GM21447 (cell line): Measurements from ENCODE around the gene USP6NL.
"Not testable (repeated sequence)": the region's sequence is repeated elsewhere in the genome, so short reads cannot be mapped to it uniquely, and the experiment has no call there.

Experiments used
- ATAC-seq: cut with Tn5 transposase; IDR thresholded peaks from one replicate; pipeline ENCODE4 v1.9.1; 2021; ENCODE audit not compliant: unreplicated experiment

USP6NL gene

DNA sequence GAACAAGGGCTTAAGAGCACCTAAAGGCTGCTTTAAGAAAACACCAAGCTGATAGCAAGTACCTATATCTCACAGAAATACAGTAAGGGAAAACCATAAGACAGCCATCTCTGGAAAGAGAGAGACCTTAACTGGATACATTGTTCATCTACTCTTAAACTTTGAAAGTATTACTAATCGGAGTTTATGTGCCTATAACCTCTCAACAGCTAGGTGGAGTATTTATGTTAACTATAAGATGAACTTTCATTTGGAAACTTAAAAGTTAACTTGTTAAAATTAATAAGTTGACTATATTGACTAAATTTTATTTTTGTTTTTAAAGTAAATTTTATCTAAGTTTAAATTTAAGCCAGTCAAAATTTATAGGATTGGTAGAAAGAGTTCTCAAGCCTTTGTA lies 90.6 kb downstream of the USP6NL start:
- no peak for ATAC-seq

DNA sequence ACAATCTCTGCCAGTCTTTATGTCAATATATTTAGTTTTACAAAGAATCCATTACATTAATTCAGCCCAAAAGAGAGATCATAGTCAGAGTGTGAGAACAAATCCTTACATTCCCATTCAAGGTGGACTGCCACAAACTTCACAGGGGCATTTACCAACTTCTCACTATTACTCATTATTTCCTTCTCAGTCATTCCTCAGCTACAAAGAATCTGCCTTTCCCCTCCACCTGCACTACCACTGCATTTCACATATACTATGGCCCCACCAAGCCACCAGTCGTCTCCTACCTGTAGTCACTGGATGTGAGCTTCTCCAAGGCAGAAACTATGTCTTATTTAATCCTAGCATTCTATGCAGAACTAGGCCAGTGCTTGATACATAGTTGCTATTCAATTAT lies 94.3 kb downstream of the USP6NL start:
- ATAC-seq, result peak; percentile 44

DNA sequence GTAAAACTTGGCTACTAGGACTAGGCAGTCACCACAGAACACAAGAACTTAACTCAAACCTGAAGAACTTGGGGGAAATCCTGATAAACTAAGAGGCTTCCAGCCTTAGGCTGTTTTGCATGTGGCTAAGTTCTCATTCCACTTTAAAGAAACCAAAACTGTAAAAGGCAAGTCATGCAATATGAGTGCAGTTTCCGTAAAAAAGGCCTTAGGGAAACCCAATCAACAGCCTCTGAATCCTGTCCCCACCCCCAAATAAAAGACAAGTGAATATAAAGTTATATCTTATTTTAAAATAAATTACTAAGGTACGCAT lies 95.1 kb downstream of the USP6NL start:
- ATAC-seq, result peak; percentile 71

DNA sequence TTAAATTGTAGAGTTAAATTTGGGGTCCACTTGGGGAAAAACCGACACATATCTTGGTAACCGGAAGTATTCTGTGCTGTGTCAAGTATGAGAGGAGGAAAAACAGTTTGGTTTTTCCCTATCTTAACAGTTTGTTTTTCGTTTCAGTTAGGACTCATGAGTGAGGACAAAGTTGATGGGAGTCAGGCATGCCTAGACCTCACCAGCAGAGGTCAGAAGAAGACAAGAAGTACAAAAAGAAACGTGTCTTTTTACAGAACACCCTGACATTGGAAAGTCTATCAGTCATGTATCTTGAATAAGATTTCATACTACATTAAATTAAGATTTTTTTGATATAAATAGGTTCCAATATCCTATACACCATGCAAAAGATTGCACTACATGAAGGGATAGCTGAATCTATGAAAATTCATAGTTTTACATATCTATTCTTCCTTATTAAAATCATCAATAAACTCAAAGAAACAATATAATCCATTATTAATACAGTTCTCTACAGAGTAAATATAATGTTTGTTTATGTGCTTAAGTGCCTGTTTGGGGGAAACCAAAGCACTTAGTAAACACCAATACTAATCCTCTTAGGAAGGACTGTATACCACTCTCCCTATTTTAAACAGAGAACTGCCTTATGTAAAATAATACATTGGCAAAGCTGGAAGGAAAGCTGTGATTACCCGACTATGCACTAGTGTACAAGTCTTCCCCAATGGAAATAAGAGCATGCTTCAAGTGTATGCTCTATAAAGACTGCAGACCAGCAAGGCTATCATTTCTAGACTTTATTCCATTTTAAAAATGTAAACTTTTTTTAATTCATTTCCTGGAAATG lies 95.6 kb downstream of the USP6NL start:
- ATAC-seq, result peak; percentile 58

DNA sequence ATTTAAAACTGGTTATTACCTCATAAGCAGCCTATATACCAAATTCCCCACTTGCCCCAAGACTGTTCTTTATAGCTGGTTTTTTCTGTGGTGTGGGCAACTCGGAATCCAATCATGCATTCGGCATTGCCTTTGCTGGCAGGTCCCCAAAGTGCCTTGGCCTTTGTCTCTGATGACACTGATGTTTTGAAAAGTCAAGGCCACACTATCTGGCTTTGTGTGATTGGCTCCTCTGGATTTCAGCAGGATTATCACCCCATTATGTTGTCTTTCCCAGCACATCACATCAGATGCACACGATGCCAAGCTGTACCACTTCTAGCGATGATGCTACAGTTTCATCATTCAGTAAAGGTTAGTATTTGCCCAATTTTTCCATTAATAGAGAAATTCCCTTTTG lies 97.7 kb downstream of the USP6NL start:
- ATAC-seq, result no peak

DNA sequence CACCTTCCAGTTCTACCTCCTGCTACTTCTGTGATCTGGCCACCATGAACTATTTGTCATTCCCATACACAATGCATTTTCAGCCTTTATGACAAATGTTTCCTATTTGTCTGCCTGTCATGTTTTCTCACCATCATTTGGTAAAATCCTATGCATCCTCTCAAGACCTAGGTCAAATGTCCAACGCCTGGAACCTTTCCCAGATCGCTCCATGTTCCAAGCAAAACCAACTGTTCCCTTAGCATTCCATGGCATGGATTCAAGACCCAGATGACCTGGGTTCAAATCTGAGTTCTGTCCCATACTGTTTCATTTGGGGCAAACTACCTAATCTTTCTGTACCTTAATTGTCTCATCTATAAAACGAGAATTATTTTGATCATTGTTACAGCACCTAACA lies 98.9 kb downstream of the USP6NL start:
- ATAC-seq, result no peak

DNA sequence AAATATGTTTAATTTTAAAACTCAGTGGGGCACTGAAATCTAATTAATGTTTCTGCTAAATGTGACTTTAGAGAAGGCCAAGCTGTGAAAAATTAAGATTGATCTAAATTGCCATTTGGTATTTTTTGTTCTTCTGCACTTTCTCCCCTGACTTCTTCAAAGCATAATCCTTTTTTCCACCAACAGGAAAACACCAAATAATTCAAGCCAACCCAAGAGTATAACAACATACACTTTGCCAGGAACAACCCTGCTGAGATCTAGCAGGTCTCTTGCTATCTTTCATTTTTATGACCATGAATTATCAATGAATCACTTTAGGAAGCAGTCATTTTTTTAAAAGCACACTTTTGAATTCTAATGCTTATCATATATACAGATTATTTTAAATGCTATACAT lies 100.1 kb downstream of the USP6NL start:
- no peak for ATAC-seq

DNA sequence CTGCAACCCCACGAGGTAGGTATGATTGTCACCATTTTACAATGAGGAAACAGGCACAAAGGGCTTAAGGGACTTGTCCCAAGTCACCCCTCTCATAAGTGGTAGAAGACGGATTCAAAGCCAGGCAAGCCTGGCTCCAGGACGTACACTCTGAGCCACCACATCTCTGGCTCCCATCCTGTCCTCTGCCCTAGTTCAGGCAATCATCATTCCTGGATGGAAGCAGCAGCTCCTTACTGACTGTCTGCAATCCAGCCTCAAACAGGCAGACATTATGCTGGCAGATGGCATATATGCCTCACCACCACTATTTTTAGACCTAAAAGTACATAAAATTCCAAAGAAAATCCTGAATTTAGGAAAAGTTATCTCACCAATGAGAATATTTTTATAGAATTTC lies 100.7 kb downstream of the USP6NL start:
- no peak for ATAC-seq

DNA sequence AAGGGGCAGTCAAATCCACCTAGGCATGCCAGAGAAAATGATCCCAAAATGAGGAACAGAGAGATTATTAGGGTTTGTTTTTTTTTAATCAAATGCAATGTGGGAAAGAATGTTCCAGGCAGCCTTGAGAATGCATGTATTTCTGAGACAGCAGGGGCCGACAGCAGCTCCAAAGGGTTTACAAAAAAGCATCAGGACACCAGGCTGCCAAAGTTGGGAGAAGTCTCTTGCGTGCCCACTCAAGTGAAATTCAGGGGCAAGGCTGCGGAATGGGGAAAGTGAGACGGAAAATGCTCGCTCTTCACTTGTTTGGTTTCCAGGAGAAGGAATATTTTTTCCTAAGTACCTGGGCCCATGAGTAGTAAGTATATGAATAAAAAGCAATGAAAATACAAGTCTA lies 101.2 kb downstream of the USP6NL start:
- no peak for ATAC-seq

DNA sequence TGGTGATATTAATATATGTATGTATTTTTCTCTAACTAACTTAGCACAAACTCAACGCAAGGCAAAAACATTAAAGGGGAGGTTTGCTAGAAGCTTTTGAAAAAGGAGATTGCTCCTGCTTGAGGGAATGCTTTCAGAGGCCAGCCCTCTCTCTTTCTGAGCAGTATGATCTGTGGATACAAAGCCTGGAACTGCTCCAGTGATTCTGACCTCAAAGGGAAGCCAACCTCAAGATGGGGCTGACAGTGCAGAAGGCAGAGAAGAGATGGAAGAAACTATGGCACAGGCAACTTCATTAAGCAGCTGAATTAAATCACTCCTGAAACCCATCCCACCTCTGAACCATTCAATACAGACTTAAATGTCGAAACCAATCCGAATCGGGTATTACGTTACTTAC lies 102.4 kb downstream of the USP6NL start:
- ATAC-seq, result no peak

DNA sequence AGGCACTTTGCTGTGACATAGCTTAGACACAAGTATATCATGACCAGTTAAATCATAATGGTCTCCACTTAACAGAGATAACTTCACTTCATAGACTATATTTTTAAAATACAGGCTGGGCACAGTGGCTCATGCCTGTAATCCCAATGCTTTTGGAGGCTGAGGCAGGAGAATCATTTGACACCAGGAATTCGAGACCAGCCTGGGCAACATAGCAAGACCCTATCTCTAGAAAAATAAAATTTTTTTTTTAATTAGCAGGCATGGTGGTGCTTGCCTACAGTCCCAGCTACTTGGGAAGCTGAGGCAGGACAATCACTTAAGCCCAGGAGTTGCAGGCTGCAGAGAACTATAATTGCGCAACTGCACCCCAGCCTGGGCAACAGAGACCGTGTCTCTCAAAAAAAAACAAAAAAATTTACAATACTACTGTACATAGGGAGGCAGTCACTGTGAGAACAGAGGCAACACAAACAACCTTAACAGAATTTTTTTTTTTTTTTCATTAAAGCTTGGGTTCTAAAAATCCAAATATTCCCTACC lies 105.1 kb downstream of the USP6NL start:
- ATAC-seq, result no peak

DNA sequence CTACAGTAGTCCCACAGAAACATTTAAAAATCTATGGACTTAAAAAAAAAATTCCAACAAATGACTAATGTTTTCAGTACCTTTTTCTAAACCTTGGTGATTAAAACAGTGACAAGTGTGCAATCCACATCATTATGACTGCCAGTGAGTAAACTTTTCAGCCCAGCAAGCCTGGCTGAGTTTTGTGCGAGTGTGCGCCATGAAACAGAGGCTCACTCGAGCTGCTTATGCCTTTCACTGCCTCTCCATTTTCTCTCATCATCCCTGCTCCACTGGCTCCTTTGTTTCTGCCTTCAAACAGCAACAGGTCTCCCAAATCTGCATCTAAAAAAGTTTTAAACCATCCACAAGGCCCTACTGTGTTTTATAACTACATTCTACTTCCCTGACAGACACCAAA lies 105.8 kb downstream of the USP6NL start:
- ATAC-seq, result no peak

DNA sequence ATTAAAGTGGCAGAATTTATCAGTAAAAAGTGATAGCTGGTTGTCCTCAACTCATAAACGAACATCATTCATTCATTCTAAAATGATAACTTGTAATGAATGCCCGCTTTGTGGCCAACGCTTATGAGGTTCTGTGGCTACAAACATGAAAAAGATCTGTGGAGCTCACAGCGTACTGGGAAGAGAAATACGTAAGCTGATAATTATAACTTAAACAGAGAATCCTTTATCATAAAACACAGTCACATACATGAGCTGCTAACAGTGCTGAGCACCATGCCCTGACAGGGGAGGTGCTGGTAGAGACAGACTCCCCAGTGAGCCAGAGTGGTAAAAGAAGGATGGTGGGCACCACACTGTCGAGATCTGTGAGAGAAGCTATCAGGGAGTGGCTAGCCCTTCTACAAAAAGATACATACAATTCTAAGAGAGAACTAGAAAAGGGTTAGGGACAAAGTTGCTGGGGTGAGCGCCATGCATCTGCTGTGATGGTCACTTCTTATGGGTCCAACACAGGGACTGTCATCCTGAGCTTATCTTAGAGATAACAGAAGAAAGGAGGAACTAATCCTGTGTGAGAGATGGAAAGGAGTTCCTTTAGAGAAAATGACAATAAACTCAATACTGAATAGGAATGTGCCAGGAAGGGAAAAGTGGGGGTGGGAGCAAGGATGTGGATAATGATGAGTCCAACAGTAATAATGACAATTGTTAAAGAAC lies 106.7 kb downstream of the USP6NL start:
- no peak for ATAC-seq

DNA sequence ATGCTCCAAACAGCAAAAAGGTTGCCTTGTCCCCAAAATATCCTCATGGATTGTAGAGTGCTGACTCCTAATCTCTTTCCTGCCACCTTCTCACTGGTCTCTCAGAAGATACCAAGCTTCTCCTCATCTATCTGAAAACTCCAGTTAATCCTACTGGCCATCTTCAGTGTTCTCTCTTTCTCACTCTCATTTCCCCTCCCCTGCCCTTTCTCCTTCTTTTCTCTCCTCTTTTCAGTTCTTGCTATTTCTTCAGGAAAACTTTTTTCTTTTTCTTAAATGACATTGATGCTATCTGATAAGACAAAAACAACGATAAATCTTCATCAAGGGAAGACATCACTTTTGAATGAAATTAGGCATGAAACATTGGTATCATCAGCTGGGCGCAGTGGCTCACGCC lies 109.8 kb downstream of the USP6NL start:
- no peak for ATAC-seq

DNA sequence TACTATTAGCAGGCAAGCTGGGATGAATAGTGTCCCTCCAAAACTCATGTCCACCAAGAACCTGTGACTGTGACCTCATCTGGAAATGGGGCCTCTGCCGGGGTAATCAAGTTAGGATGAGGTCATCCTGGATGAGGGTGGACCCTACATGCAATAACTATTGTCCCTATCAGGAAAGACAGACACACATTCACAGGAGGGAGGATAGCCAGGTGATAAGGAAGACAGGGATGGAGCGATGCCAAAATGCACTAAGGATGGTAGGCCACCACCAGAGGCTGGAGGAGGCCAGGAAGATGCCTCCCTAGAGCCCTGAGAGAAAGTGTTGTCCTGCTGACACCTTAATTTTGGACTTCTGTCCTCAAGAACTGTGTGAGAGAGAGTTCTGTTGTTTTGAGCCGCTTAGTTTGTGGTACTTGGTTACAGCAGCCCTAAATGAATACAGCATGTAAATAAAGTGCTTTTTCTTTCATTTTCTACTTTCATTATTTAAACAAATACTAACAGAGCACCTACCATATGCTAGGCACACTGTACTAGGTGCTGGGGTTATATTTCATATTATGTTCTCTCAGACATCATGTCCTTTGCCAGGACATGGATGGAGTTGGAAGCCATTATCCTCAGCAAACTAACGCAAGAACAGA lies 111.9 kb downstream of the USP6NL start:
- ATAC-seq, result peak; percentile 53

DNA sequence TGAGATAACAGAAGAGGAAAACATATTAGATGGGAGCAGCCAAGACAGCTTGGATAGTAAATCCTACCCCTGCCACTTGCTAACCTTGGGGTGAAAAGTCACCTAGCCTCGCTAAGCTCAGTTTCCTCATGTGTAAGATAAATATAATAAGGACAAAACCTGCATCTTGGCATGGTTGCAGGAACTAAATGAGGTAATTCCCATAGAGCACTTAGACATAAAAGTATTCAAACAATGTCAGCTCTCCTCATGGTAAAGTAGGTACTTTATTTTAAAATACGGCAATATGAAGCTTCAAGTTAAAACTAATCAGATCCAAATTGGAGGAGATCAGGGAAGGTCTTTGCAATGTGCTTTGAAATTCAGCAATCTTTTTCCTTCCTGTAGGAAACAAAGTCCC lies 113.1 kb downstream of the USP6NL start:
- ATAC-seq, result no peak

DNA sequence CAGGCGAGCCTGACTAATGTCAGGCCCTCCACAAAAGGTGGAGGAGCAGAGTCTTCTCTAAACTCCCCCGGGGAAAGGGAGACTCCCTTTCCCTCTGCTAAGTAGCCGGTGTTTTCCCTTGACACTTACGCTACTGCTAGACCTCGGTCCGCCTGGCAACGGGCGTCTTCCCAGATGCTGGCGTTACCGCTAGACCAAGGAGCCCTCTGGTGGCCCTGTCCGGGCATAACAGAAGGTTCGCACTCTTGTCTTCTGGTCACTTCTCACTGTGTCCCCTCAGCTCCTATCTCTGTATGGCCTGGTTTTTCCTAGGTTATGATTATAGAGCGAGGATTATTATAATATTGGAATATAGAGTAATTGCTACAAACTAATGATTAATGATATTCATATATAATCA lies 116.5 kb downstream of the USP6NL start:
- ATAC-seq, result not testable (repeated sequence)

DNA sequence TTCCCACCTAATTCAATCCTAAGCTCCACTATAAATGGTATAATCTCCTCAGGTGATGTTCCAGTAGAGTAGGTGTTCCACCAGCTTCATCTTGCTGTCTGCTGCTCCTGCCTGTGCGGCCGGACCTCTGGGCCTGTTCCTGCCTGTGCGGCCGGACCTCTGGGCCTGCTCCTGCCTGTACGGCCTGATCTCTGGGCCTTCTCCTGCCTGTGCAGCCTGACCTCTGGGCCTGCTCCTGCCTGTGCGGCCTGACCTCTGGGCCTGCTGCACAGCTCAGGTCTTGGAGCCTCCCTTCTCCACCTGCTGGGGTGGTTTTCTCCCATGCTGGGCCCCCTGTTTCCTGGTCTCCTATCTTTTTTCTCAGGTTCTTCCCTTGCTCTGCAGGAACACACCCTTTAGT lies 117.8 kb downstream of the USP6NL start:
- no peak for ATAC-seq

DNA sequence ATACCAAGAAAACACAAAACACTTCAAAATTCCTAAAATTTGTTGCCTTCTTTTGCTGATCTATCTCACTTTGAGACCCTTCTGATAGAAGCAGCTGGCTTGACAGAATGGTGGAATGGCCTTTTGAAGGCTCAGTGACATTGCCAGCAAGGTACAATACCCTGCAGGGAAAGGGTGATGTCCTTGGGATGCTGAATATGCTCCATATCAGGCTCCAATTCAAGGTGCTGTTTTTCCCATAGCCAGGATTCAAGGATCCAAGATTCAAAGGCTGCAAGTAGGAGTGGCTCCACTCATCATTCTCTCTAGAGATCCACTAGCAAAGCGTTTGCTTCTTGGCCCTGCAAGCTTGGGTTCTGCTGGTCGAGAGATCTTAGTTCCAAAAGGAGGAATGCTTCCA lies 120.4 kb downstream of the USP6NL start:
- ATAC-seq, result no peak

DNA sequence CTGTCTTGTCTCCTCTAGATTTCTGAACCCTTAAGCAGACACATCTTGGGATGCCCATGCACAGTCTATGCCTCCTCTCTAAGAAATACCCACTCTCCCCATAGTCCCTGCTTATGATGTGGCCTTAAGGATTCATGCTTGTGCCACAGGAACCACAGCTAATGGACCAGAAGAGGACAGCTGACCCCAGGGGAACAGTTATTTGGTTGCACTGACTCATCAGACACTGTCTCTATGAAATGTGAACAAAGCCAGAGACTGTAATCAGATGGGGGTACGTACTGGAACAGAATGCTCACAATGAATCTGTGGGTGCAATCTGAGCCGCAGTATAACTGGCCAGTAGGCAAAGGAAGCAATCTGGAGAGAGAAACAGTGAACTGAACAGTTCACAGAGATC lies 121.9 kb downstream of the USP6NL start:
- ATAC-seq, result no peak

DNA sequence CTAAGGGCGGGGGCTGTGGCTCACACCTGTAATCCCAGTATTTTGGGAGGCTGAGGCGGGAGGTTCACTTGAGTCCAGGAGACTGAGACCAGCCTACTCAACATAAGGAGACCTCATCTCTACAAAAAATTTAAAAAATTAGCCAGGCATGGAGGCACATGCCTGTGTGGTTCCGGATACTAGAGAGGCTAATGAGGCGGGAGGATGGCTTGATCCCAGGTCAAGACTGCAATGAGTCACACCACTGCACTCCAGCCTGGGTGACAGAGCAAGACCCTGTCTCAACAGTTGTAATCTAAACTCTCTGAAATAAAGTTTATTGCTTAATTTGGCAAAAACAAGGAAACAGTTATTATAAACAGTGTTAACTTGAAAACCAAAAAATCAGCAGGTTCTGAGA lies 123.3 kb downstream of the USP6NL start:
- no peak for ATAC-seq
